PC-3 (cell line): Measurements from ENCODE around the gene KCNG2.

Experiments used
- EZH2 ChIP-seq: fragments of 300-600 bp; sonication (generic); IDR thresholded peaks from one replicate; pipeline ENCODE4 v1.6.1; 2017; ENCODE audit warnings: antibody characterized with exemption, mild to moderate bottlenecking, low read length; ENCODE audit not compliant: unreplicated experiment
- TF ChIP-seq, protein P1 (sequence below): fragments of 300-600 bp; sonication (generic); conservative IDR thresholded peaks from 2 replicates; pipeline ENCODE4 v1.5.1; 2017; ENCODE audit warnings: antibody characterized with exemption, low read depth, mild to moderate bottlenecking, low read length

- TF ChIP-seq, protein P1, sequence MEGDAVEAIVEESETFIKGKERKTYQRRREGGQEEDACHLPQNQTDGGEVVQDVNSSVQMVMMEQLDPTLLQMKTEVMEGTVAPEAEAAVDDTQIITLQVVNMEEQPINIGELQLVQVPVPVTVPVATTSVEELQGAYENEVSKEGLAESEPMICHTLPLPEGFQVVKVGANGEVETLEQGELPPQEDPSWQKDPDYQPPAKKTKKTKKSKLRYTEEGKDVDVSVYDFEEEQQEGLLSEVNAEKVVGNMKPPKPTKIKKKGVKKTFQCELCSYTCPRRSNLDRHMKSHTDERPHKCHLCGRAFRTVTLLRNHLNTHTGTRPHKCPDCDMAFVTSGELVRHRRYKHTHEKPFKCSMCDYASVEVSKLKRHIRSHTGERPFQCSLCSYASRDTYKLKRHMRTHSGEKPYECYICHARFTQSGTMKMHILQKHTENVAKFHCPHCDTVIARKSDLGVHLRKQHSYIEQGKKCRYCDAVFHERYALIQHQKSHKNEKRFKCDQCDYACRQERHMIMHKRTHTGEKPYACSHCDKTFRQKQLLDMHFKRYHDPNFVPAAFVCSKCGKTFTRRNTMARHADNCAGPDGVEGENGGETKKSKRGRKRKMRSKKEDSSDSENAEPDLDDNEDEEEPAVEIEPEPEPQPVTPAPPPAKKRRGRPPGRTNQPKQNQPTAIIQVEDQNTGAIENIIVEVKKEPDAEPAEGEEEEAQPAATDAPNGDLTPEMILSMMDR, result no peak
- TF ChIP-seq EZH2, result no peak
Measured at GRCh38 chr18:79869591-79870300, 72.0 kb downstream of the KCNG2 start.
